ENCODE measurements around the gene LDHAL6B.

LDHAL6B gene

GRCh38 chr15:59165726-59166125 is 40.9 kb upstream of the LDHAL6B start:
- TF ChIP-seq, protein P1, sequence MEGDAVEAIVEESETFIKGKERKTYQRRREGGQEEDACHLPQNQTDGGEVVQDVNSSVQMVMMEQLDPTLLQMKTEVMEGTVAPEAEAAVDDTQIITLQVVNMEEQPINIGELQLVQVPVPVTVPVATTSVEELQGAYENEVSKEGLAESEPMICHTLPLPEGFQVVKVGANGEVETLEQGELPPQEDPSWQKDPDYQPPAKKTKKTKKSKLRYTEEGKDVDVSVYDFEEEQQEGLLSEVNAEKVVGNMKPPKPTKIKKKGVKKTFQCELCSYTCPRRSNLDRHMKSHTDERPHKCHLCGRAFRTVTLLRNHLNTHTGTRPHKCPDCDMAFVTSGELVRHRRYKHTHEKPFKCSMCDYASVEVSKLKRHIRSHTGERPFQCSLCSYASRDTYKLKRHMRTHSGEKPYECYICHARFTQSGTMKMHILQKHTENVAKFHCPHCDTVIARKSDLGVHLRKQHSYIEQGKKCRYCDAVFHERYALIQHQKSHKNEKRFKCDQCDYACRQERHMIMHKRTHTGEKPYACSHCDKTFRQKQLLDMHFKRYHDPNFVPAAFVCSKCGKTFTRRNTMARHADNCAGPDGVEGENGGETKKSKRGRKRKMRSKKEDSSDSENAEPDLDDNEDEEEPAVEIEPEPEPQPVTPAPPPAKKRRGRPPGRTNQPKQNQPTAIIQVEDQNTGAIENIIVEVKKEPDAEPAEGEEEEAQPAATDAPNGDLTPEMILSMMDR (IDR thresholded peaks at IDR 0.05; ENCODE audit: low read depth, low read length, missing control alignments), result no peak
- H3K4me3 ChIP-seq (ENCODE audit: low read depth, low read length), result no peak overlapping the region
- in situ Hi-C loops (cut with HindIII; ENCODE audit: low sequenced_read_pairs), result no loop called here
- DNase-seq (ENCODE audit: low read depth), result no peak

DNA sequence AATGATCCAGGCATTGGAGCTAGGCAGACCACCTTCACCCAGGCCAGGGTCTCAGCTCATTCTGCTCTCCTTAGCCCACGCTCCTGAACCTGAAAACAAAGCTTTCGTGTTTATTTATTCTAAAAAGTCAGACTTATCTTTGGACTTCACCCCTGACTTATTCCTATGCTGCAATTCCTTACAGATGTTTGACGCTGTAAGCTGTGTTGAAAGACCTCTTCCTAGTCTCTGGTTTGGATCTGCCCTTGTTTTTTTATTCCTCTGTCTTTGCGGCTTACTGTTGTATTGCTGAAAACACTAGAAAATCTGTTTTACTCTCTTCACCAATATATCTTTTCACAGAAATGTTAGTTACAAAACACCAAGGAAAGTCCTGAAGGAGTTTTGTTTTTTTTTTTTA is 40.5 kb upstream of the LDHAL6B start:
- TF ChIP-seq, protein P1 (IDR thresholded peaks at IDR 0.05; ENCODE audit: low read depth, low read length, missing control alignments), result no peak
- DNase-seq (ENCODE audit: low read depth), result no peak
- in situ Hi-C loops (cut with HindIII; ENCODE audit: low sequenced_read_pairs), result no loop called here
- H3K4me3 ChIP-seq (ENCODE audit: low read depth, low read length), result no peak overlapping the region

GRCh38 chr15:59166601-59167265 is 39.9 kb upstream of the LDHAL6B start:
- H3K4me3 ChIP-seq (ENCODE audit: low read depth, low read length), result no peak overlapping the region
- in situ Hi-C loops (cut with HindIII; ENCODE audit: low sequenced_read_pairs), result no loop called here
- no peak for DNase-seq (ENCODE audit: low read depth)
- TF ChIP-seq, protein P1 (IDR thresholded peaks at IDR 0.05; ENCODE audit: low read depth, low read length, missing control alignments), result no peak

GRCh38 chr15:59168536-59168935 is 38.1 kb upstream of the LDHAL6B start:
- DNase-seq (ENCODE audit: low read depth), result no peak
- H3K4me3 ChIP-seq (ENCODE audit: low read depth, low read length), result no peak overlapping the region
- in situ Hi-C loops (cut with HindIII; ENCODE audit: low sequenced_read_pairs), result no loop called here
- TF ChIP-seq, protein P1 (IDR thresholded peaks at IDR 0.05; ENCODE audit: low read depth, low read length, missing control alignments), result no peak

DNA sequence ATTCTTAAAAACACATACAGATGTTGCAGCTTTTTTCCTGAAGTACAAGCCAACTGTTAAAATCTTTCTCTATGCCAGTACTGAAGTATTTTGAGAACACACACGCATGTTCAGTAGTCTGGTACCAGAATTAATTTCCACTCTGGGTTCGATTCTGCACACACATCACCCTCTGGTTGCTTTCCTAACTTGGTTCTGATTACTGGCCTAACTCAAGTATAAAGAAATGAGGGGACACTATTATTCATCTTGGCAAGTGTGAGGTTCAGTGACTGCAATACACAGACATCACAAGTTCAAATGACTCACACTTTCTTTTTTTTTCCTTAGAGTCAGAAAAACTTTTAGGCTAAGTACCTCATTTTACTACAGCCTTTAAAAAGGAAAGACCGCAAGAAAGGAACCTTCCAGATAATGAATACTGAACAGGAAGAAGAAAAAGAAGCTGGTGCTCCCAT is 37.4 kb upstream of the LDHAL6B start:
- in situ Hi-C loops (cut with HindIII; ENCODE audit: low sequenced_read_pairs), result no loop called here
- TF ChIP-seq, protein P1 (IDR thresholded peaks at IDR 0.05; ENCODE audit: low read depth, low read length, missing control alignments), result no peak
- DNase-seq (ENCODE audit: low read depth), result peak; percentile 68
- H3K4me3 ChIP-seq (ENCODE audit: low read depth, low read length), result no peak overlapping the region

- TF ChIP-seq, protein P1 (IDR thresholded peaks at IDR 0.05; ENCODE audit: low read depth, low read length, missing control alignments), result no peak
- H3K4me3 ChIP-seq (ENCODE audit: low read depth, low read length), result no peak overlapping the region
- peak; percentile 39 for DNase-seq (ENCODE audit: low read depth)
- in situ Hi-C loops (cut with HindIII; ENCODE audit: low sequenced_read_pairs), result no loop called here
Measured at GRCh38 chr15:59170295-59171066, 36.2 kb upstream of the LDHAL6B start.
